Suppressor macrophage (primary cell): ENCODE data around the gene ENG.

ENCODE experiments used
- DNase-seq, 4 experiments: peaks; one replicate each; pipeline ENCODE4 v3.0.0-alpha.2; 2020 to 2022

Gene ENG

GRCh38 chr9:127791085-127791484 lies 63.4 kb downstream of the ENG start:
- DNase-seq: no peak

GRCh38 chr9:127790094-127790855 lies 64.2 kb downstream of the ENG start:
- DNase-seq: no peak

GRCh38 chr9:127789179-127789578 lies 65.3 kb downstream of the ENG start:
- no peak for DNase-seq

GRCh38 chr9:127788337-127789011 lies 66.0 kb downstream of the ENG start:
- DNase-seq: no peak

GRCh38 chr9:127786773-127787104 lies 67.7 kb downstream of the ENG start:
- DNase-seq: no peak

- DNase-seq: peak; percentile 94 to 98 (median 96)
These were observed 68.3 kb downstream of the ENG start, which contains the start of gene CDK9 for GRCh38 chr9:127785933-127786772. Gene CDK9, plus strand, starts transcription at chr9:127786034. Its CDS starts 115 bp downstream, at chr9:127786149.

- peak; percentile 80 to 93 (median 90) for DNase-seq
These were observed 69.2 kb downstream of the ENG start for GRCh38 chr9:127785023-127785932.

- peak; percentile 69 to 82 (median 80) for DNase-seq
These were observed 71.1 kb downstream of the ENG start for GRCh38 chr9:127783111-127784008.

GRCh38 chr9:127781806-127782205 lies 72.7 kb downstream of the ENG start:
- DNase-seq: peak in 1 of 4 experiments; percentile 34

GRCh38 chr9:127780909-127781308 lies 73.5 kb downstream of the ENG start:
- DNase-seq: peak; percentile 59 to 83 (median 78)

- no peak for DNase-seq
These were observed 74.2 kb downstream of the ENG start for GRCh38 chr9:127780126-127780885.

GRCh38 chr9:127779136-127779981 lies 75.1 kb downstream of the ENG start:
- peak; percentile 60 to 85 (median 82) for DNase-seq

GRCh38 chr9:127778280-127779135 lies 76.0 kb downstream of the ENG start, which contains the start of gene SH2D3C:
Gene SH2D3C, minus strand, starts transcription at chr9:127778666. Its CDS starts 39 bp downstream, at chr9:127778627.
- peak in 3 of 4 experiments; percentile 64 to 74 (median 72) for DNase-seq

GRCh38 chr9:127777368-127777980 lies 77.0 kb downstream of the ENG start:
- no peak for DNase-seq

GRCh38 chr9:127776924-127777289 lies 77.6 kb downstream of the ENG start:
- DNase-seq: no peak

- peak; percentile 83 to 93 (median 90) for DNase-seq
These were observed 78.1 kb downstream of the ENG start for GRCh38 chr9:127776195-127776923.

GRCh38 chr9:127773981-127774380 lies 80.5 kb downstream of the ENG start:
- DNase-seq: no peak
